H7 (cell line): ENCODE measurements around the gene SLC6A11. TPM values are rescaled to one million over a fixed set of nuclear protein-coding genes. Genes with fewer than 3 reads are reported as not detected.

ENCODE experiments used
- DNase-seq: peaks from one replicate; pipeline ENCODE4 v3.0.0; 2012
- H3K27me3 ChIP-seq: 2 replicates; pipeline ENCODE4 v1.6.0; 2011; ENCODE audit warnings: mild to moderate bottlenecking, low read length; ENCODE audit not compliant: control insufficient read depth, insufficient read depth
- H3K36me3 ChIP-seq: replicated peaks from 2 replicates; pipeline ENCODE4 v1.5.1; 2011; ENCODE audit warnings: low read length; ENCODE audit not compliant: control insufficient read depth, insufficient read depth
- H3K4me3 ChIP-seq: 2 replicates; pipeline ENCODE4 v1.5.1; 2011; ENCODE audit warnings: low read depth, mild to moderate bottlenecking, control low read depth, low read length, moderate library complexity; ENCODE audit not compliant: insufficient read depth
- total RNA-seq: library from RNA; depleted of rRNA; stranded (reverse); fragments of >200 nt; shearing (Covaris generic); gene quantifications from 2 replicates; pipeline ENCODE4 v1.2.3, GENCODE V29; 2014

The SLC6A11 gene
- total RNA-seq, 1 experiment from 2014 or later: 0.24 TPM

DNA sequence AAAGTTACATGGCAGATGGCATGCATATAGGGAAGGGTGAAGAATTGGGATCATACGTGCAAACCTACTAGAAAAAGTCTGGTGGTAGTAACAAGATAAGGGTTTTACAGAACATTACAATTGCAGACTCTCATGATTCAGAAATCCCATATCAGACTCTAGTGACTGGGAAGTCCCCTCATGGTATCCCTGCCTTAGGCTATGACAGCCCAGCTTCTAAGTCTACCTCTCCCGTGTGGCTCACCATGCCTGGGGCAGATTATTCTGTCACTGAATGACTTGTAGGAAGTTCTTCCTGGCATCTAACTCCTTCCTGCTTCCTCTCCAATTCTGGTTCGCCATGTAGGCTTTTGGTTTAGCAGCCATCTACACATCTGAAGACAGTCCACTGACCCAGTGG lies 5.7 kb upstream of the SLC6A11 start:
- H3K4me3 ChIP-seq: no peak overlapping the region
- peaks cover 8% of the 10 kb centered on the region for H3K27me3 ChIP-seq
- H3K36me3 ChIP-seq: no peaks in the 10 kb centered on the region
- no peak for DNase-seq

DNA sequence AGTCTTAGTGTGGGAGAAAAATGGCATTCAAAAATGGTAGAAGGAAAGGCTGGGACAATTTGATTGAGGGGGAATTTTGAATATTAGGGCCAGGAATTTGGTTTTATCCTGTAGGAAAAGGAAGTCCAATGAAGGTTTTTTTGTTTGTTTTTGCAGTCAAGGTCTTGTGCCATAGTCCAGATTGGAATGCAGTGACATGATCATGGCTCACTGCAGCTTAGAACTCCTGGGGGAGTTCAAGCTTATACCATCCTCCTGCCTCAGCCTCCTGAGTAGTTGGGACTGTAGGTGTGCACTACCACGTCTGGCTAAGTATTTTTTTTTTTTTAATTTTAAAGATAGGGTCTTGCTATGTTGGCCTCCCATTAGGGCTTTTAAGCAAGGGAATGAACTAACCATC lies 2.6 kb upstream of the SLC6A11 start:
- peaks cover 31% of the 10 kb centered on the region for H3K27me3 ChIP-seq
- H3K4me3 ChIP-seq: no peak overlapping the region
- H3K36me3 ChIP-seq: no peaks in the 10 kb centered on the region
- no peak for DNase-seq

DNA sequence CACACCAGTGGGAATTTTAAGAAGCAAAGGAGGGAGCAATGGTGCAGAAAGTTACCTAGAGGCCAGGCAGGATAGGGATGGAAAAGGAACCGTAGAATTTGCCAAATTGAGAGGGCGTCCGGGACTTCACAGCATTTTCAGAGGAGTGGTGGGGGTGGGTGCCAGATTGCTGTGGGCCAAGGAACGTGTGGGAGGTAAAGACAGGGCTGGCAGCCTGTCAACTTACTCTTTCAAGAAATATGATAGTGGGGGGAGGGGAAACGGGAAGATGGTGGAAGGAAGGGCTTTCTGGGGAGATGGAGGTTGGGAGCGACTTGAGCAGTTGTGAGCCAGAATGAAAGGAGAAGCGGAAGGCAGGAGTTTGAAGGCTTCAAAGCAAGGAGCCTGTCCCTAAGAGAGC lies 1.4 kb upstream of the SLC6A11 start:
- no peak for DNase-seq
- peaks cover 31% of the 10 kb centered on the region for H3K27me3 ChIP-seq
- H3K36me3 ChIP-seq: no peaks in the 10 kb centered on the region
- no peak overlapping the region for H3K4me3 ChIP-seq

DNA sequence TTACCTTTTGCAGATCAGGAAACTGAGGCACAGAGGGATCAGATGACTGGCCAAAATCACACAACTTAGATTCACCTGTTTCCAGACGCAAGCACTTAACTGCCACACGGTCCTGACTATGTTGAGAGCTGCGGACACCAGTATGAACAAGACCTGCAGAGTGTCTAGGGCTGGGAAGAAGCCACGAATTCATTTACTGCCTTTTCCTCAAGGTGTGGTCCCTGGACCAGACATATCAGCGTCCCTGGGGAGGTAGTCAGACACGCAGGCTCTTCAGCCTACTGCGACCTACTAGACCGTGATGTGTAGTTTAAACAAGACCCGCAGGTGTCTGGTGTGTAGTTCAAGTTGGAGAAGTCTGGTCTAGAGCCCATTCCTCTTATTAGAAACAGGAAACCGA lies 541 bp upstream of the SLC6A11 start:
- no peaks in the 10 kb centered on the region for H3K36me3 ChIP-seq
- peaks cover 31% of the 10 kb centered on the region for H3K27me3 ChIP-seq
- H3K4me3 ChIP-seq: no peak overlapping the region; the same call in 1 of the 2 replicates
- DNase-seq: no peak

DNA sequence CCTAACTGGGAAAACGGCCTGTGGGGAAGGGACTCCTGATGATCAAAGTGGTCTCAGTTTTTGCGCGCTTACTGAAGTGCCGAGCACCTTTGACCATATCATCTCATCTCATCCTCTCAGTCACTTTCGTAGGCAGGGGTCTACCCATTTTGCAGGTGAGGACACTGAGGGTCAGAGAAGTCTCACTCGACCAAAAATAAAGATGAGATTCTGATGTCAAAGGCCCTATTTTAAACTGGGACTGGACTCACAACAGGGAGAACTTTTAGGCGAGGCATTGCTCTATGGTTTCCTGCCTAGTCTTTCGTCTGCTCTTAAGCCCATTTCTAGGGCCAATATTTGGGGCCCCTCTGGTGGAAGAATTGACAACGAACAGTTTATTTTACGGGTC lies 830 bp downstream of the SLC6A11 start:
- H3K36me3 ChIP-seq: no peaks in the 10 kb centered on the region
- no peak for DNase-seq
- peaks cover 31% of the 10 kb centered on the region for H3K27me3 ChIP-seq
- H3K4me3 ChIP-seq: no peak overlapping the region; the same call in 1 of the 2 replicates

DNA sequence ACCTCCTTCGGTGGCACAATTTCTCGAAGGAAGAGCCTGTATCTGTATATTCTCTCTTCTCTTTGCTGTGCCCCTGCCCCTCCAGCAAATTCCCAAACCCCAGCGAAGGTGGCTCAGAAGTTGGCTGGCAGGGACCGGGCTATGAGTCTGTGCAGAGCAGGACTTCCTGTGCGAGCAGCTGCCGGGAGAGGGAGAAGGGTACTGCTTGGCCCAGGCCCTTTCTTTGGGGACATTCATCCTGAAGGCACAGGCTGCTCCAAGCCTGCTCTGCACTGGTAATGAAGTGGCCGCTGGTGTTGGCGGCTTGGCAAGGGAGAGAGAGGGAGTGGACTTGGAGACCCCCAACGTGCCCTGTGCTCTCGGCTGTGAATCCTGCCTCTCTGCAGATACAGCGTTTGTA lies 1.5 kb downstream of the SLC6A11 start:
- DNase-seq: no peak
- Histone ChIP-seq H3K27me3 (peaks cover 31% of the 10 kb centered on the region), H3K4me3 (no peak overlapping the region), H3K36me3 (no peaks in the 10 kb centered on the region)

DNA sequence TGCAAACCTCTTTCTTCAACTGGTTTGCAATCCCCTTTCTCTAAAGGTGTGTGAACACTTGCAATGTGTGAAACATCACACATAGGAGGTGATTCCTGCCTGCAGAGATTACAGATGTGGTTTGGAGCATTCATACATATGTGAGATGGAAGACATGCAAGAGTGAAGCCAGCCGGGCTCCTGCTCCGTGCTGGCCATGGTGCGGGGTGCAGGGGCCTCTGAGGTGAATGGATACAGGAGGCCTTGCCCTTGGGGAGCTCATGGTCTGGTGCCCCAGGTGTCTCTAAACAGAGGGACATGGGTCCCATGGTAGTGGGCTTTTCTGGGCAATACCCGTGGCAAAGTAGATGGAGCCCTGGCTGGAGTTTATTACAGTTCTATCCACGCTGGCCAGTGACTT lies 6.0 kb downstream of the SLC6A11 start:
- H3K36me3 ChIP-seq: no peaks in the 10 kb centered on the region

DNA sequence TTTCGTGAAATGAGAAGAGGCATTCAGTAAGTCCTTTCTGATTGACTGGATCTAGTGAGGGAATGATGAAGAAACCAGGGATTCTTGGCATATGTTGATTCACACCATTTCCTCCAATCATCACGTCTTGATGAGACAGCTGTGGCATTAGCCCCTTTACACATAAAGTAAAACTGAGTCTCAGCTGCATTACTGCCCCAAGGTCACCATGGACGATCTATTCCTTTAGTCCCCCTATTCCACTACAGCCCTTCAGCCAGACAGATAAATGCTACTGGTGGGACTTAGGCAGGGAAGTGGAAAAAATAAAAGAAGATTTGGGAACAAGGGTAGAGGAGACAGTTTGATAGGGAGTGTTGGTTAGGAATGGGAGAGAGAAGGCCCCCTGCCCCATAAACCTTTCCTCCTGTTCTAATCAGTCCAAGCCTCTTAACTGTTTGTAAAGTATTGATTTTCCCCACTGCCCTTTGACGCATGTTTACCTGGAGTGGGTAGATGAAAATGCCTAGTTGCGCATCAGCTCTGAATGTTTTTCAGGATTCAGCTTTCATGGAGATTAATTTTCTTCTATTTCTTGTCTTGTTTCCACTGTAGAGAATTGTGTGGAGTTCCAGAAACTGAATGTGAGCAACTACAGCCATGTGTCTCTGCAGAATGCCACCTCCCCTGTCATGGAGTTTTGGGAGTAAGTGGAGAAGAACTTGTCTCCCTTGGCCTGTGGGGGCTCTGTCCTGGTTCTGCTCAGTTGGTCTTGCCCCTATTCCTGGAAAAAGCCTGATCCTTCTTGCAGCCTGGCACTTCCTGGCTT lies 6.9 kb downstream of the SLC6A11 start:
- no peak for DNase-seq
- no peak overlapping the region for H3K4me3 ChIP-seq
- H3K27me3 ChIP-seq: peaks cover 1% of the 10 kb centered on the region; the same call in 1 of the 2 replicates
- no peaks in the 10 kb centered on the region for H3K36me3 ChIP-seq

More for the DNA sequence above, 6.0 kb downstream of the SLC6A11 start:
- Histone ChIP-seq H3K27me3 (peaks cover 8% of the 10 kb centered on the region), H3K4me3 (no peak overlapping the region)
- DNase-seq: no peak

DNA sequence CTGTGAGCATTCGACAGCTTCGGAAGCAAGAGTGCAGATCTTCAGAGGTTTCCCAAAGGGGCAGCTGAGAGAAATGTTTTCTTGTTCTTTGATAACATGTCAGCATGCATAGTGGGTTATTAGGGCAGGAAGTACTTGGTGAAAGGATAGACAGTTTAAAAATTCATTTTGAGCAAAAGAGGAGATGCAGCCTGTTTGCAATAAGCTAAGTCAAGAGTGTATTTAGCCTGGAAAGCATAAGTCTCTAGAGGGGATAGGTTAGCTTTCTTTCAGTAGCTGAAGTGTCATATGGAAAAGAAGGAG lies 7.4 kb downstream of the SLC6A11 start:
- no peaks in the 10 kb centered on the region; the same call in 1 of the 2 replicates for H3K27me3 ChIP-seq
- no peaks in the 10 kb centered on the region for H3K36me3 ChIP-seq
- H3K4me3 ChIP-seq: no peak overlapping the region
- no peak for DNase-seq

DNA sequence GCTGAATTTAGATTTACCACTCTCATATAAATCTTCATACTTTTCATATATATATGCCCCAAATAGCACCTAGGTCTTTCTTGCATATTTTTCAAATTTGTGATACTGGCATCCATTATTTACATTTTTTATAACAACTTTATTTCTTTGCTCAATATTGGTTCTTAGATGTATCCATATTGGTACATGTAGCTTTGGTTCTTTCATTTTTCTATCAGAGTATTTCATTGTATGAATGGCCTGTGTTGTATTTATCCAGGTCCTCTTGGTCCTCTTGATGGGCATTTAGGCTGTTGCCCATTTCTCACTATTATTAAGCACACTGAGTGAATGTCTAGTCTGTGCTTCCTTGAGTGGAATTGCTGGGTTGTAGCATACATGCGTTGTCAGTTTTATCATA lies 8.4 kb downstream of the SLC6A11 start:
- DNase-seq: no peak
- no peaks in the 10 kb centered on the region for H3K36me3 ChIP-seq
- H3K4me3 ChIP-seq: no peak overlapping the region
- no peaks in the 10 kb centered on the region; the same call in 1 of the 2 replicates for H3K27me3 ChIP-seq

DNA sequence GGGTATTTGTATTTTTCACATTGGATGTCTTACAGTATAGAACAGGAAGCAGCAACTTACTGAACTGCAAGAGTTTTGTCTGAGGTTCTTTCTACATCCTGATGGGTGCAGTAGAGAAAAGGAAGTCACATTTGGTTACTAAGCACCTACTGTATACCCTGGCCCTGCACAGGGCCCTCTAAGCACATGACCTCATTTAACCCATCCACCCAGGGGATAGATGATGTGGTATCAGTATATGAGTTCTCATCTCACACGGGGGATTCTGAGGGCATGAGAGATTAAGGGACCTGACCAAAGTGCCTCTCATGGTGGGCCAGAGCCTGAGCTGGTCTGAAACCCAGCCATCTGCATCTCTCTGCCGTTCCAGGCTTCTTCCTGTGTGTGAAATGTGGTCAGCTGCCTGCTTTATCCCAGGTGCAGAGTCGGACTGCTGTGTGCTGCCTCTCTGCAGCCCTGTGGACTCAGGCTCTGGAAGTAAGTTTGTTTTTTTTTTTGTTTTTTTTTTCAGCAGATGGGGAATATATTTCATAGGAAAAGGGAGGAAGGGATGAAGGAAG lies 17.9 kb downstream of the SLC6A11 start:
- Histone ChIP-seq H3K4me3 (no peak overlapping the region), H3K27me3 (no peaks in the 10 kb centered on the region), H3K36me3 (no peaks in the 10 kb centered on the region)
- DNase-seq: no peak

DNA sequence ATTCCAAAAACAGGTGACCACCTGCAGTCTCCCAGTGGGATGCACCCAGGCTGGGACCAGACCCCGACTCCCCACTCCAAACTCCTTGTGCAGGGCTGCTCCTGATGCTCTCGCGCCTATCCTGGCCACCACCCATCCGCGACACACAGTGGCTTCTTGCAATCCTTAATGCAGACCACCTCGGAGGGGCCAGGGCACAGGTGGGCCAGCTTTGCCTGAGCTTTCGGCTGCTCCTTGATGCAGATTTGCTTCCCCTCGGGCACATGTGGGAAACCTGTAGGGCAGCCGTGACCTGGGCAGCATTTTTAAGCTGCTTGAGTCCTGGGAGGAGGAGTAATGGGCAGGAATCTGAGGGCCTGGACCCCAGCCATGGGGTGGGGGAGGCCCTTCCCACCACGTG lies 18.9 kb downstream of the SLC6A11 start:
- Histone ChIP-seq H3K36me3 (no peaks in the 10 kb centered on the region), H3K4me3 (no peak overlapping the region), H3K27me3 (no peaks in the 10 kb centered on the region; the same call in 1 of the 2 replicates)
- no peak for DNase-seq

DNA sequence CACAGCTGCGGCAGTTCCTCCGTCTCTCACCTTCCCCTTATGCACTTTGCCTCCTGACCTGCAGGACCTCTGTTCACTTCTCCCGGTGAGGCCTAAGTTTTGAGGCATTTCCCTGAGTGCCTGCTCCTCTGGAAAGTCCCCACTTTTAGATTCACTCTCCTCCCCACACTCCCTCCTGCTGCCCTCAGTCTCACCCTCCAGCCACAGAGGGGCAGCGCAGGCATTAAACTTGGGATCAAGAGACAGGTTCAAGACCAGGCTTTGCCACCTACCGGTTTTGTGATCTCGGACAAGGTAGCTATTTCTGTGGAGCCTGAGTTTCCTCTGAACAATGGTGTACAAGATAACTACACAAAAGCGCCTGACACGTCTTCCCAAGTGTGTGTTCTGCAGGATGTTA lies 19.4 kb downstream of the SLC6A11 start:
- peak; percentile 66 for DNase-seq
- H3K27me3 ChIP-seq: no peaks in the 10 kb centered on the region; the same call in 1 of the 2 replicates
- no peak overlapping the region for H3K4me3 ChIP-seq
- H3K36me3 ChIP-seq: no peaks in the 10 kb centered on the region

DNA sequence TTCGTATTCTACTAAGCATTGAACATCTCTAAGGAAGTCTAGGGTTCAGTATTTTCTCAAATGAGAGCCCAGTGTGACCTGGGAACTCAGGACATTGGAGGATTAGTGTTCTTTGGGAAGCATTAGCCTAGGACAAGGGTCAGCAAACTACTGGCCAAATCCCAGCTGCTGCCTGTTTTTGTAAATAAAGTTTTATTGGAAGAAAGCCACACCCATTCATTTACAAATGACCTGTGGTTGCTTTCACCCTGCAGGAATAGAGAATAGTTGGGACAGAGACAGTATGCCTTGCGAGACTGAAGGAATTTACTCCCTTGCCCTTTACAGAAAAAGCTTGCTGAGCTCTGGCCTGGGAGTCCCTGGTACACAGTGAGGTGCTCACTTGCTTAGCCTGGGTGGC lies 20.6 kb downstream of the SLC6A11 start:
- Histone ChIP-seq H3K27me3 (no peaks in the 10 kb centered on the region; the same call in 1 of the 2 replicates), H3K36me3 (no peaks in the 10 kb centered on the region), H3K4me3 (no peak overlapping the region)
- DNase-seq: no peak

DNA sequence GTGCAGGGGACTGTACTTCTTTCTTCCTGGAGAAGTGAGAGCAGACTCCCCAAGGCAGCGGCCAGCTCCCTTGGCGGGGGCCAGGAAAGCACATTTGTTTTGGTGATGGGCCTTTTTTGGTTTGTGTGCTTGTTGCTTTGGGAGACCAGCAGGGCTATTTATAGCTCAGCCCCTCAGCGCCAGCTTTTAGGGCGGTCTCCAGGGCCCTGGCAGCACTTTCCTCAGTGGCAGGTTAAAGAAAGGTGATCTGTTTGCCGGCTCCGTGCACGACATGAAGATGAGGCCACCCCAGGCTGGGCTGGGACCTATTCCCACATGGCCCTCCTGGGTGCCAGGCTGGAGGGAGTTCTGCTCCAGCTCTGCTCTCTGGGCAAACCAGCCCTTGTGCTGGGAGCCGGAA lies 21.8 kb downstream of the SLC6A11 start:
- Histone ChIP-seq H3K36me3 (no peaks in the 10 kb centered on the region), H3K4me3 (no peak overlapping the region), H3K27me3 (no peaks in the 10 kb centered on the region; the same call in 1 of the 2 replicates)
- no peak for DNase-seq
